K562 (cell line): ENCODE data around the gene RRP9. TPM values are rescaled to one million over a fixed set of nuclear protein-coding genes. Genes with fewer than 3 reads are reported as not detected.

Source experiments
- ATAC-seq: fragments of 200-7000 bp; cut with Tn5 transposase; 3 replicates; pipeline ENCODE4 v1.9.1; 2020; ENCODE audit warnings: moderate library complexity
- BruUV-seq: library from RNA; stranded (reverse); fragments of 400-500 nt; replicated peaks from 2 replicates; lab custom pipeline; 2021; lab: Mats Ljungman, UMichigan
- CTCF ChIA-PET: fragments of 300-600 bp; formaldehyde crosslinking; extraction: SDS; loops from one replicate; lab custom pipeline; 2021; ENCODE audit warnings: low intra/inter-chr PET ratio; lab: Yijun Ruan, JAX
- POLR2A ChIA-PET: fragments of 300-600, 350-650 bp; sonication (Branson Sonifier 250); formaldehyde crosslinking; extraction: SDS; loops from one replicate; lab custom pipeline; 2021; ENCODE audit warnings: antibody characterized with exemption, inconsistent platforms; lab: Yijun Ruan, JAX
- DNase-seq, 4 experiments: peaks; one replicate each; pipeline versions ENCODE4 v3.0.0 to v3.0.0-alpha.2; 2011 to 2018; ENCODE audit warnings: low spot score in 3 of 4, mixed read lengths in 3 of 4; ENCODE audit errors: extremely low read depth in 1 of 4
- FAIRE-seq: peaks from 2 replicates; lab custom pipeline; 2011; peaks lifted over from hg19 to GRCh38; lab: Jason Lieb, UNC
- H2AFZ ChIP-seq: 2 replicates; pipeline ENCODE4 v1.6.0; 2011; ENCODE audit warnings: low read depth, low read length, control low read depth, inconsistent platforms
- H3K27ac ChIP-seq: fragments of 200-600 bp; 3 replicates; pipeline ENCODE4 v1.8.0; 2011; ENCODE audit warnings: low read depth, mild to moderate bottlenecking, control low read depth, inconsistent platforms, low read length, moderate library complexity, mixed read lengths; ENCODE audit errors: extremely low read depth
- H3K27me3 ChIP-seq, 2 experiments: fragments of 300-600 bp in 1 of 2; 2 replicates in 1 of 2; 3 replicates in 1 of 2; pipeline versions ENCODE4 v1.6.0 to v1.8.0; 2011; ENCODE audit warnings: inconsistent platforms in 2 of 2, low read length in 2 of 2, mild to moderate bottlenecking in 1 of 2, mixed read lengths in 1 of 2, moderate library complexity in 1 of 2; ENCODE audit not compliant: control insufficient read depth in 2 of 2, insufficient read depth in 2 of 2
- H3K36me3 ChIP-seq: fragments of 300-600 bp; 3 replicates; pipeline ENCODE4 v1.8.0; 2011; ENCODE audit warnings: mild to moderate bottlenecking, low read length, inconsistent platforms; ENCODE audit not compliant: control insufficient read depth, insufficient read depth
- H3K4me1 ChIP-seq, 2 experiments: fragments of 200-600 bp in 1 of 2; replicated peaks in 1 of 2; 2 replicates in 1 of 2; 3 replicates in 1 of 2; pipeline versions ENCODE4 v1.5.1 to v1.8.0; 2011; ENCODE audit warnings: inconsistent platforms in 2 of 2, low read length in 2 of 2, mild to moderate bottlenecking in 1 of 2, mixed read lengths in 1 of 2, moderate library complexity in 1 of 2; ENCODE audit not compliant: control insufficient read depth in 2 of 2, insufficient read depth in 2 of 2
- H3K4me2 ChIP-seq: 2 replicates; pipeline ENCODE4 v1.6.1; 2011; ENCODE audit warnings: low read length, control low read depth, inconsistent platforms, mixed read lengths; ENCODE audit not compliant: insufficient read depth
- H3K4me3 ChIP-seq: fragments of 200-600 bp; sonication (generic), shearing (Covaris generic); 2 replicates; pipeline ENCODE4 v1.5.1; 2016; ENCODE audit warnings: control low read depth, inconsistent platforms
- H3K79me2 ChIP-seq: fragments of 200-600 bp; 3 replicates; pipeline ENCODE4 v1.8.0; 2011; ENCODE audit warnings: low read length, inconsistent platforms; ENCODE audit not compliant: control insufficient read depth, insufficient read depth
- H3K9ac ChIP-seq, 2 experiments: 2 replicates each; pipeline versions ENCODE4 v1.6.0 to v1.6.1; 2011; ENCODE audit warnings: low read depth in 2 of 2, low read length in 2 of 2, control low read depth in 1 of 2, inconsistent platforms in 1 of 2, mild to moderate bottlenecking in 1 of 2, mixed read lengths in 1 of 2; ENCODE audit not compliant: insufficient read depth in 1 of 2
- H3K9me1 ChIP-seq: one replicate; pipeline ENCODE4 v1.6.0; 2011; ENCODE audit warnings: inconsistent platforms, mild to moderate bottlenecking, low read length, moderate library complexity; ENCODE audit not compliant: control insufficient read depth, insufficient read depth
- H3K9me3 ChIP-seq: replicated peaks from 2 replicates; pipeline ENCODE4 v1.5.1; 2011; ENCODE audit warnings: low read depth, low read length, inconsistent platforms; ENCODE audit not compliant: control insufficient read depth, insufficient read depth
- H4K20me1 ChIP-seq: replicated peaks from 2 replicates; pipeline ENCODE4 v1.6.1; 2011; ENCODE audit warnings: low read length, inconsistent platforms, mixed read lengths; ENCODE audit not compliant: control insufficient read depth, insufficient read depth
- ATF3 ChIP-seq, 2 experiments: fragments of 450-650 bp in 1 of 2; sonication (generic) in 1 of 2; formaldehyde crosslinking in 1 of 2; IDR thresholded peaks in 1 of 2; conservative IDR thresholded peaks in 1 of 2; 2 replicates each; pipeline versions ENCODE4 v1.6.1 to v1.8.1; 2016 to 2023; ENCODE audit warnings: mild to moderate bottlenecking in 2 of 2, moderate library complexity in 2 of 2, inconsistent platforms in 1 of 2, missing genetic modification reagents in 1 of 2
- ERF ChIP-seq: fragments of 450-650 bp; formaldehyde crosslinking; IDR thresholded peaks from 2 replicates; pipeline ENCODE4 v1.4.0; 2020; ENCODE audit warnings: mild to moderate bottlenecking, mixed read lengths
- FOSL1 ChIP-seq: fragments of 200-800 bp; sonication (Bioruptor generic); conservative IDR thresholded peaks from 2 replicates; pipeline ENCODE4 v1.6.1; 2016; ENCODE audit warnings: missing genetic modification characterization, missing compliant biosample characterization
- HOMEZ ChIP-seq: fragments of 250-450 bp; sonication (Bioruptor Pico); IDR thresholded peaks from 2 replicates; pipeline ENCODE4 v1.4.0; 2020; ENCODE audit warnings: mild to moderate bottlenecking, moderate library complexity
- JUNB ChIP-seq: fragments of 450-650 bp; formaldehyde crosslinking; conservative IDR thresholded peaks from 2 replicates; pipeline ENCODE4 v1.4.0; 2020; ENCODE audit warnings: mild to moderate bottlenecking
- NCOA6 ChIP-seq: fragments of 450-650 bp; IDR thresholded peaks from 2 replicates; pipeline ENCODE4 v1.6.1; 2017; ENCODE audit warnings: mild to moderate bottlenecking
- NR2C2 ChIP-seq, 2 experiments: fragments of 200-800 bp in 1 of 2; sonication (Bioruptor generic) in 1 of 2; sonication (generic) in 1 of 2; formaldehyde crosslinking in 1 of 2; IDR thresholded peaks; 2 replicates each; pipeline versions ENCODE4 v1.6.1 to v1.8.0; 2016 to 2022; ENCODE audit warnings: mild to moderate bottlenecking in 1 of 2, missing compliant biosample characterization in 1 of 2, missing genetic modification characterization in 1 of 2, missing genetic modification reagents in 1 of 2
- RAD51 ChIP-seq: fragments of 450-650 bp; IDR thresholded peaks from 2 replicates; pipeline ENCODE4 v1.7.1; 2016; ENCODE audit warnings: low read depth, mild to moderate bottlenecking, borderline replicate concordance
- RBM17 ChIP-seq: fragments of 200-400 bp; formaldehyde crosslinking; IDR thresholded peaks from 2 replicates; pipeline ENCODE4 v1.6.1; 2017; ENCODE audit warnings: low read depth, mild to moderate bottlenecking, low read length, borderline replicate concordance
- RERE ChIP-seq: sonication (generic); formaldehyde crosslinking; IDR thresholded peaks from 2 replicates; pipeline ENCODE4 v1.8.0; 2023; ENCODE audit warnings: missing genetic modification reagents, mild to moderate bottlenecking, borderline replicate concordance
- TBP ChIP-seq: optimal IDR thresholded peaks from 2 replicates; pipeline ENCODE3; 2011; ENCODE audit warnings: low read depth, low read length, improper control_type of control experiment
- U2AF1 ChIP-seq: fragments of 200-400 bp; formaldehyde crosslinking; optimal IDR thresholded peaks from 2 replicates; pipeline ENCODE3; 2017; ENCODE audit warnings: mild to moderate bottlenecking, low read depth, low read length, moderate library complexity
- ZBTB1 ChIP-seq: sonication (generic); formaldehyde crosslinking; IDR thresholded peaks from 2 replicates; pipeline ENCODE4 v1.8.1; 2023; ENCODE audit warnings: missing genetic modification reagents, low read depth, mild to moderate bottlenecking, borderline replicate concordance
- WGBS: fragments of 100-300 bp; shearing (Covaris generic); methylation state at CpG from one replicate; pipeline ENCODE4 v1.1.6; 2016; ENCODE audit warnings: low coverage, mixed read lengths; ENCODE audit not compliant: insufficient coverage; ENCODE audit errors: missing lambda C conversion rate; 5-methylcytosine and 5-hydroxymethylcytosine counted together
- in situ Hi-C: fragments of 300-500 bp; cut with MboI; formaldehyde crosslinking; loops from 4 replicates; pipeline ENCODE4 v1.15.0; 2018; ENCODE audit warnings: inconsistent platforms, mixed read lengths
- intact Hi-C: fragments of 100-400 bp; cut with micrococcal nuclease; formaldehyde crosslinking; loops from 2 replicates; pipeline ENCODE4 v1.14.2; 2022
- polyA plus RNA-seq, 8 experiments: library from polyadenylated mRNA; depleted of rRNA in 4 of 8; stranded (reverse) in 5 of 8; unstranded in 3 of 8; fragments of >200 nt; fragmentation: Nextera tagmentation in 2 of 8; fragmentation: Illumina TruSeq in 1 of 8; extraction: Ambion mirVana in 2 of 8; extraction: Trizol in 1 of 8; gene quantifications; 2 replicates each; pipeline versions ENCODE4 v1.2.1 to v1.2.3, GENCODE V29; 2011 to 2014; ENCODE audit warnings: inconsistent platforms in 1 of 8, missing spikeins in 1 of 8
- total RNA-seq, 7 experiments: library from RNA; depleted of rRNA in 6 of 7; stranded (reverse); fragments of >200 nt in 6 of 7; fragmentation: Illumina TruSeq in 2 of 7; extraction: Trizol in 2 of 7; gene quantifications; 2 replicates each; pipeline versions ENCODE4 v1.2.1 to v1.2.3, GENCODE V29; 2011 to 2021; ENCODE audit warnings: low replicate concordance in 1 of 7

RRP9 gene
- total and polyA plus RNA-seq, 9 of the 15 experiments (the other 6 are each of a cell fraction or from before 2014, with no cell fraction given): 5.2 to 67.0 (median 45.9) TPM

- Histone ChIP-seq H3K4me2 (no peak overlapping the region), H3K27ac (no peak overlapping the region; the same call in 2 of the 3 replicates), H3K9me3 (no peaks in the 10 kb centered on the region), H2AFZ (no peak overlapping the region), H3K79me2 (peaks cover 35% of the 10 kb centered on the region), H3K4me3 (no peak overlapping the region), H3K36me3 (peaks cover 66% of the 10 kb centered on the region; the same call in 2 of the 3 replicates), H4K20me1 (no peaks in the 10 kb centered on the region), H3K4me1 (peaks cover 19 to 30% of the 10 kb centered on the region in 2 experiments; a peak in 4 of 5 replicates), H3K9me1 (peaks cover 5% of the 10 kb centered on the region), H3K27me3 (no peaks in the 10 kb centered on the region), H3K9ac (peak overlapping the region in 1 of 2 experiments; percentile 64; a peak in 1 of 4 replicates)
- no peak for ATAC-seq
- DNase-seq: no peak
- WGBS: 87% methylated on average over 5 of the region's 9 CpGs
- intact Hi-C loops: no loop called here
- ChIA-PET CTCF (no interaction called here), POLR2A (no interaction called here)
- no TSS peak for BruUV-seq
- no peak for FAIRE-seq
- in situ Hi-C loops: no loop called here
- TF ChIP-seq ATF3 (IDR thresholded peaks at IDR 0.05) (no peak), ATF3 (CRISPR knock-in tag; conservative IDR thresholded peaks at IDR 0.05) (no peak), U2AF1 (no peak), NR2C2 (CRISPR knock-in tag; IDR thresholded peaks at IDR 0.05) (no peak), NR2C2 (tag; IDR thresholded peaks at IDR 0.05) (no peak), JUNB (CRISPR knock-in tag) (no peak), HOMEZ (CRISPR knock-in tag) (no peak), RAD51 (no peak), RERE (no peak), NCOA6 (no peak), ZBTB1 (no peak), ERF (CRISPR knock-in tag) (no peak), FOSL1 (tag) (no peak), RBM17 (no peak), TBP (no peak)
Observed at GRCh38 chr3:51938780-51939425, 2.8 kb downstream of the RRP9 start.
